Activated naive CD4-positive, alpha-beta T cell treated with anti-CD3 and anti-CD28 coated beads, Interleukin-2, amount 50 U/mL, for 72 hours (primary cell): Measurements from ENCODE around the gene ERBB4. TPM values are rescaled to one million over a fixed set of nuclear protein-coding genes. Genes with fewer than 3 reads are reported as not detected.
A peak's percentile ranks its signal among the peaks of the same experiment; 100 is the strongest.

ENCODE experiments used
- ATAC-seq, 2 donors: fragments of 150-1000 bp; cut with Tn5 transposase; 2 replicates each; pipeline ENCODE4 v1.10.0; 2021; ENCODE audit warnings: mild to moderate bottlenecking in 2 of 2, moderate library complexity in 2 of 2
- DNase-seq, 2 donors: peaks; one replicate each; pipeline ENCODE4 v3.0.0; 2021 to 2022; ENCODE audit warnings: low spot score in 2 of 2
- H3K27ac Mint-ChIP-seq, 2 donors: one replicate each; pipeline ENCODE4 v1.8.0; 2022; ENCODE audit warnings: mild to moderate bottlenecking in 2 of 2, mixed read lengths in 2 of 2
- H3K36me3 Mint-ChIP-seq, 2 donors: one replicate each; pipeline ENCODE4 v1.8.0; 2022; ENCODE audit warnings: mixed read lengths in 2 of 2
- H3K9me3 Mint-ChIP-seq, 2 donors: one replicate each; pipeline ENCODE4 v1.8.0; 2022; ENCODE audit warnings: mixed read lengths in 2 of 2
- total RNA-seq, 2 donors: library from RNA; stranded (reverse); gene quantifications; one replicate each; pipeline ENCODE4 v1.2.3, GENCODE V29; 2022

Gene ERBB4
- total RNA-seq, 2 donors from 2014 or later = not detected

GRCh38 chr2:211469664-211470059 lies 1068.9 kb downstream of the ERBB4 start:
- no peak for DNase-seq
- Mint-ChIP-seq H3K36me3 (no peaks in the 10 kb centered on the region), H3K9me3 (peaks cover 0 to 6% of the 10 kb centered on the region in 2 donors), H3K27ac (no peak overlapping the region)
- no peak for ATAC-seq

DNA sequence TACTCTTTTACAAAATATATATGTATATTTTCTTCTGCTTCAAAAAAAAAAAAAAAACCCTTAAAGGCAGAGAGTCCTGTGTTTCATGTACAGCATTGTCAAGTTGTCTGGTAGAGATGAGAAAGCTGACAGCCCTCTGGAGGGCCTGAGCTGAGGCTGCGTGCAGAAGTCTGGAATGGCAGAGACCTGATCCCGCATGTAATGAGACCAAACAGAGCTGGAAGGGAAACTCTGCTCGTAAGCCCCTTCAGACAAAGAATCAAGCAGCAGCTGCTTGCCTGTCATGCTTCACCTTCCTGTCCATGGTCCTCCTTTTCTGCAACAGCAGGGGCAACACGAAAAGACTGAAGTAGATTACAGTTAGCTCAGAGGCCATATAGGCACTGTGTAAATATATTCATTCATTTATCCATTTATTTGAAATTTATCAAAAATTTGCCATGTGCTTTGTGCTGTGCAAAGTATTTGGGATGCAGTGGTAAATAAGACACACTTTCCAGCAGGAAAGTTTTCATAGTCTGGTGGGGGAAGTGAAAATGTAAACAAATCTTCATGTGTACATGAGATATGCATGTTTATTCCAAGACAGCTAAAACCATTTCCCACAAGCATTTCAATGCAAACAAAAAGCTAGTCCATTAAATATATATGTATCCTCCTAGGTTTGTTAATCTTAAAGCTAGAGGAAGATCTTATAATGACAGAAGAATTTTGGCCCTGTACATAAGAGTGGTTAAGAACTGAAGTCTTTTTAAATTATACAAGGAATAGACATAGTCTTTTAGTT lies 1069.5 kb downstream of the ERBB4 start:
- ATAC-seq = no peak
- no peak for DNase-seq
- Mint-ChIP-seq H3K9me3 (peaks cover 0 to 4% of the 10 kb centered on the region in 2 donors), H3K27ac (no peak overlapping the region), H3K36me3 (no peaks in the 10 kb centered on the region)

GRCh38 chr2:211468217-211468616 lies 1070.4 kb downstream of the ERBB4 start:
- no peak for DNase-seq
- peaks cover 0 to 4% of the 10 kb centered on the region in 2 donors for H3K9me3 Mint-ChIP-seq
- no peak for ATAC-seq
- H3K27ac Mint-ChIP-seq = no peak overlapping the region
- no peaks in the 10 kb centered on the region for H3K36me3 Mint-ChIP-seq

- no peak for ATAC-seq
- H3K36me3 Mint-ChIP-seq = no peaks in the 10 kb centered on the region
- H3K9me3 Mint-ChIP-seq = peaks cover 3 to 4% of the 10 kb centered on the region in 2 donors
- no peak overlapping the region for H3K27ac Mint-ChIP-seq
- DNase-seq = no peak
Measured at GRCh38 chr2:211463397-211463796, 1075.2 kb downstream of the ERBB4 start.

DNA sequence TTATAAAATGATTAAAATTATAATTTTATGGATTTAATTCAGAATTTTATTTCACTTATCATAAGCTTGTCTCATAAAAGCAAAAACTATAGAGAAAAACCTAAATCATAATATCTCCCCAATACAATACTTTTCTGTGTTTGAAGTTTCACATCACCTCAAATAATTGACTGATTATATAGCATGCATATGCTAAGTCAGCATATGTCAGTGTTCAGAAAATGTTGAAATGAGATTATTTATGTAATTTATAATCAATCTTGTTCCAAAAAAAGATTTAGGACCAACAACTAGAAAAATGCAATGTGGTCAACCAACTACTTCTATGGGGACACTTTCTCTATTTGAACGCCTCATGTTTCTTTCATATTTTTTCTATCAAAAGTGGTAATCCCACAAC lies 1079.6 kb downstream of the ERBB4 start:
- H3K9me3 Mint-ChIP-seq = peaks cover 4% of the 10 kb centered on the region in 2 donors
- no peaks in the 10 kb centered on the region for H3K36me3 Mint-ChIP-seq
- H3K27ac Mint-ChIP-seq = no peak overlapping the region
- DNase-seq (no peak), ATAC-seq (no peak)

- Mint-ChIP-seq H3K9me3 (peaks cover 4% of the 10 kb centered on the region in 2 donors), H3K36me3 (no peaks in the 10 kb centered on the region)
- DNase-seq = no peak
Measured at GRCh38 chr2:211457325-211457724, 1081.3 kb downstream of the ERBB4 start.

GRCh38 chr2:211455216-211455841 lies 1083.3 kb downstream of the ERBB4 start:
- DNase-seq (peak in 1 of 2 donors; percentile 3), ATAC-seq (peak in 1 of 2 donors; percentile 43)
- H3K27ac Mint-ChIP-seq = no peak overlapping the region
- peaks cover 0 to 4% of the 10 kb centered on the region in 2 donors for H3K9me3 Mint-ChIP-seq
- H3K36me3 Mint-ChIP-seq = no peaks in the 10 kb centered on the region

More at GRCh38 chr2:211457325-211457724, 1081.3 kb downstream of the ERBB4 start:
- no peak overlapping the region for H3K27ac Mint-ChIP-seq
- ATAC-seq = no peak

GRCh38 chr2:211454679-211455078 lies 1083.9 kb downstream of the ERBB4 start:
- Mint-ChIP-seq H3K27ac (no peak overlapping the region), H3K36me3 (no peaks in the 10 kb centered on the region), H3K9me3 (peaks cover 4% of the 10 kb centered on the region in 2 donors)
- DNase-seq (no peak), ATAC-seq (no peak)

DNA sequence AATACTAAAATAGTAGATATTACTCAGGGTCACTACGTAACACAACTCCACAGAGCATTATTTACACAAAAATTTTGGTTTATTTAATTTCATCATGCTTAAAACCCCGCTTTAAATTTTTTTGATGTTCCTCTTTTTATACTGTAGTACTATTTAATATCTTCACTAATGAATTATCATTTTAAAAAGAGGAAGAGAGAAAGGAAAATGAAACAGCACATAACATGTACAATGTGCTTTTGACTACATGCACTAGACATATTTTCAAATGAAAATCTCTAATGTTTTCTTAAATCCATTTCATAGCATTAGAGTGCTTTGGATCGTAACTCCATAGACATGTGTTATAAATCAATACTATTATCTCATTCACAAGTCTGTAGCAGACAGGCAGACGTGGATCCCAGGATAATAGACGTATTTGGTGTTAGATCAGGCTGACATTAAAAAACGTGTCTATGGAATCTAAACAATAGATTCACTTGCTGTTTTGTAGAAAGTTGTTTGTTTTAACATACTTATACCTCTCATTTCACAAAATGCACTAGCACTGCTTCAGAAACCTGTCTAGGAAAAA lies 1085.2 kb downstream of the ERBB4 start:
- no peak for DNase-seq
- Mint-ChIP-seq H3K27ac (no peak overlapping the region), H3K36me3 (no peaks in the 10 kb centered on the region), H3K9me3 (peaks cover 1 to 4% of the 10 kb centered on the region in 2 donors)
- no peak for ATAC-seq

- no peaks in the 10 kb centered on the region for H3K36me3 Mint-ChIP-seq
- no peak for ATAC-seq
- H3K27ac Mint-ChIP-seq = no peak overlapping the region
- no peak for DNase-seq
- H3K9me3 Mint-ChIP-seq = peaks cover 0 to 4% of the 10 kb centered on the region in 2 donors
Measured at GRCh38 chr2:211451642-211452041, 1087.0 kb downstream of the ERBB4 start.

DNA sequence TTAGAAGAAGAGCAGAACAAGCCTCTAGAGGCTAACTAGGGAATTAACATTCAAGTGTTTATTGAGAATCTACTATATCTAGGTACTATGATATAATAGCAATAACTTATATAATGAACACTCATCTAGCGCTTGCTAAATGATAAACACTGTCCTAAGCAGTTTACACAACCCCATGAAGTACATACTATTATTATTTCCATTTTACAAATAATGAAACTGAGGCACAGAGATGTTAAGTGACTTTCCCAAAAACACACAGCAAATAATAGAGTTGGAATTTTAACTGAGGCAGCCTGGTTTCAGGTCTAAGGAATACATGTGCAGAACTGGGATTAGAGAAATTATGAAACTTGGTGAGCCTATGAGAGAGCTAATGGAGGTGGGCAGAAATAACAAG lies 1088.8 kb downstream of the ERBB4 start:
- no peak overlapping the region for H3K27ac Mint-ChIP-seq
- ATAC-seq (no peak), DNase-seq (no peak)
- peaks cover 0 to 8% of the 10 kb centered on the region in 2 donors for H3K9me3 Mint-ChIP-seq
- no peaks in the 10 kb centered on the region for H3K36me3 Mint-ChIP-seq

GRCh38 chr2:211447548-211447947 lies 1091.1 kb downstream of the ERBB4 start:
- peaks cover 0 to 8% of the 10 kb centered on the region in 2 donors for H3K9me3 Mint-ChIP-seq
- ATAC-seq = no peak

GRCh38 chr2:211440107-211440506 lies 1098.5 kb downstream of the ERBB4 start:
- DNase-seq (no peak), ATAC-seq (no peak)
- Mint-ChIP-seq H3K36me3 (no peaks in the 10 kb centered on the region), H3K9me3 (peaks cover 0 to under 1% of the 10 kb centered on the region in 2 donors), H3K27ac (no peak overlapping the region)

More at GRCh38 chr2:211447548-211447947, 1091.1 kb downstream of the ERBB4 start:
- no peak overlapping the region for H3K27ac Mint-ChIP-seq
- H3K36me3 Mint-ChIP-seq = no peaks in the 10 kb centered on the region
- DNase-seq = no peak

DNA sequence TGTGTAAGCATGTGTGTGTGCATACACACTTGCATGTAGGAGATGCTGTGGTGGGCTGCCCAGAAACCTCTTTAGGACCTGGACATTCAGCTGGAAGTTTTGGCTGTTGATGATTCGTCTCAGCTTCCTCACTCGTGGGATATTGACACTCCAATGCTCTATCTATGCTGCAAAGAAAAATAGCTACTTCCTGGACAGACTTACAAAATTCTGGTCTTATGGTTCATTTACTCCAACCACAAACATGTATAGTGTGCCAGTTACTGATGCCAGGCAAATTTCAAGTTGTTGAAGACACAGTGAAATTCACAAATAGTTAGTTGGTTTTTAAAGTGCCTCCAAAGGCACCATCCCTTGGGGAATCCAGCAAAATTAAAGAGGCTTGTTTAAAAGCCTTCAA lies 1099.6 kb downstream of the ERBB4 start:
- no peak for ATAC-seq
- Mint-ChIP-seq H3K36me3 (no peaks in the 10 kb centered on the region), H3K27ac (no peak overlapping the region), H3K9me3 (no peaks in the 10 kb centered on the region)
- DNase-seq = no peak

DNA sequence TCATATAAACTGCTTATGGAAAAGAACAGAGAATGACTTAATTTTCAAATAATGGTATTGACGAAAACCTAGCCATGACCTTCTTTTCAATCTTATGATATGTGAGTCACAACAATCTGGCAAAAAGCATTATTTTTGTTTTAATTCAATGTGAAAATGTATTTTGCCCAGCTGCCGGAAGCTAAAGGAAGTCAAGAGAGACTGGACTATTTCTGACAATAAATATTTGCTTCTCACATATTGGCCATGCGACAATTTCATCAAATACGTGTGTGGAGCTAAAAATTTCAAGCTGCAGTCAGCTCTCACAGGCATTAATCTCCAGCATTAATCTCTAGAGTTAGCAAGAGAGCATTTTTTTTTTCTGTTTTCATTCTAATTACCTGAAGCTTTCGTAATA lies 1101.2 kb downstream of the ERBB4 start:
- ATAC-seq = no peak
- H3K27ac Mint-ChIP-seq = no peak overlapping the region
- peaks cover 4 to 6% of the 10 kb centered on the region in 2 donors for H3K9me3 Mint-ChIP-seq
- DNase-seq = no peak
- H3K36me3 Mint-ChIP-seq = no peaks in the 10 kb centered on the region

- H3K36me3 Mint-ChIP-seq = no peaks in the 10 kb centered on the region
- DNase-seq = no peak
- H3K9me3 Mint-ChIP-seq = peaks cover 4 to 6% of the 10 kb centered on the region in 2 donors
- H3K27ac Mint-ChIP-seq = no peak overlapping the region
- no peak for ATAC-seq
Measured at GRCh38 chr2:211436182-211436581, 1102.4 kb downstream of the ERBB4 start.

GRCh38 chr2:211435331-211435730 lies 1103.3 kb downstream of the ERBB4 start:
- ATAC-seq (no peak), DNase-seq (no peak)
- H3K36me3 Mint-ChIP-seq = no peaks in the 10 kb centered on the region
- no peak overlapping the region for H3K27ac Mint-ChIP-seq
- peaks cover 4 to 6% of the 10 kb centered on the region in 2 donors for H3K9me3 Mint-ChIP-seq
